ENCODE results near the gene PPP1R12C. TPM values are rescaled to one million over a fixed set of nuclear protein-coding genes. Genes with fewer than 3 reads are reported as not detected.

Gene PPP1R12C
- total and polyA plus RNA-seq, 10 of the 15 experiments (the other 5 are each of a cell fraction or from before 2014, with no cell fraction given): 1.4 to 84.7 (median 20.5) TPM

DNA sequence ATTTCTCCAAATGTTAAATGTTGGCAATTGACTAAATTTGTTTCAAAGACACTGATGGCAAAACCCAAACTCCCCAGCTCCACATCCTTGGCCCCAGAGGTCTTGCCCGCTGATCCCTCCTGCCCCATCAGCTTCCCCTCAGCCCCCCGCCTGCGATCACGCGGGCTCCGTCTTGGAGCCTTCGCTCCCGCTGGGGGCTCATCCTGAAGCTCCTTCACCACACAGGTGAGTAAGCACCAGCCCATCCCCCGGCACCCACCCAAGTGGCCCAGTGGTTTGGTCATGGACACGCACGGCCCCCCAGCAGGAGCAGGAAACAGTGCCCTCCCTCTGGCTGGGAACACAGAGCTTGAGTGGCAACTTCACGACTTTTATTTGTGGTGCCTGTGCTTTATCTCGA, 26.9 kb downstream of the PPP1R12C start (continued):
- TF ChIP-seq, protein P1, sequence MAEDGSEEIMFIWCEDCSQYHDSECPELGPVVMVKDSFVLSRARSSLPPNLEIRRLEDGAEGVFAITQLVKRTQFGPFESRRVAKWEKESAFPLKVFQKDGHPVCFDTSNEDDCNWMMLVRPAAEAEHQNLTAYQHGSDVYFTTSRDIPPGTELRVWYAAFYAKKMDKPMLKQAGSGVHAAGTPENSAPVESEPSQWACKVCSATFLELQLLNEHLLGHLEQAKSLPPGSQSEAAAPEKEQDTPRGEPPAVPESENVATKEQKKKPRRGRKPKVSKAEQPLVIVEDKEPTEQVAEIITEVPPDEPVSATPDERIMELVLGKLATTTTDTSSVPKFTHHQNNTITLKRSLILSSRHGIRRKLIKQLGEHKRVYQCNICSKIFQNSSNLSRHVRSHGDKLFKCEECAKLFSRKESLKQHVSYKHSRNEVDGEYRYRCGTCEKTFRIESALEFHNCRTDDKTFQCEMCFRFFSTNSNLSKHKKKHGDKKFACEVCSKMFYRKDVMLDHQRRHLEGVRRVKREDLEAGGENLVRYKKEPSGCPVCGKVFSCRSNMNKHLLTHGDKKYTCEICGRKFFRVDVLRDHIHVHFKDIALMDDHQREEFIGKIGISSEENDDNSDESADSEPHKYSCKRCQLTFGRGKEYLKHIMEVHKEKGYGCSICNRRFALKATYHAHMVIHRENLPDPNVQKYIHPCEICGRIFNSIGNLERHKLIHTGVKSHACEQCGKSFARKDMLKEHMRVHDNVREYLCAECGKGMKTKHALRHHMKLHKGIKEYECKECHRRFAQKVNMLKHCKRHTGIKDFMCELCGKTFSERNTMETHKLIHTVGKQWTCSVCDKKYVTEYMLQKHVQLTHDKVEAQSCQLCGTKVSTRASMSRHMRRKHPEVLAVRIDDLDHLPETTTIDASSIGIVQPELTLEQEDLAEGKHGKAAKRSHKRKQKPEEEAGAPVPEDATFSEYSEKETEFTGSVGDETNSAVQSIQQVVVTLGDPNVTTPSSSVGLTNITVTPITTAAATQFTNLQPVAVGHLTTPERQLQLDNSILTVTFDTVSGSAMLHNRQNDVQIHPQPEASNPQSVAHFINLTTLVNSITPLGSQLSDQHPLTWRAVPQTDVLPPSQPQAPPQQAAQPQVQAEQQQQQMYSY (CRISPR knock-in tag; IDR thresholded peaks at IDR 0.05): no peak
- TF ChIP-seq SUPT20H (IDR thresholded peaks at IDR 0.05; ENCODE audit: borderline replicate concordance, control insufficient read depth, low read depth, low read length) (no peak), SIN3A (IDR thresholded peaks at IDR 0.05; ENCODE audit: low read depth, low read length) (no peak), RBBP5 (conservative IDR thresholded peaks at IDR 0.05) (no peak), HDGF (IDR thresholded peaks at IDR 0.05) (no peak), NR2C2 (IDR thresholded peaks at IDR 0.05; ENCODE audit: borderline replicate concordance, control insufficient read depth, insufficient read length, low read depth) (no peak), JUNB (IDR thresholded peaks at IDR 0.05) (no peak), KLF5 (IDR thresholded peaks at IDR 0.05; ENCODE audit: partially characterized antibody) (no peak)
- TF ChIP-seq, protein P2, sequence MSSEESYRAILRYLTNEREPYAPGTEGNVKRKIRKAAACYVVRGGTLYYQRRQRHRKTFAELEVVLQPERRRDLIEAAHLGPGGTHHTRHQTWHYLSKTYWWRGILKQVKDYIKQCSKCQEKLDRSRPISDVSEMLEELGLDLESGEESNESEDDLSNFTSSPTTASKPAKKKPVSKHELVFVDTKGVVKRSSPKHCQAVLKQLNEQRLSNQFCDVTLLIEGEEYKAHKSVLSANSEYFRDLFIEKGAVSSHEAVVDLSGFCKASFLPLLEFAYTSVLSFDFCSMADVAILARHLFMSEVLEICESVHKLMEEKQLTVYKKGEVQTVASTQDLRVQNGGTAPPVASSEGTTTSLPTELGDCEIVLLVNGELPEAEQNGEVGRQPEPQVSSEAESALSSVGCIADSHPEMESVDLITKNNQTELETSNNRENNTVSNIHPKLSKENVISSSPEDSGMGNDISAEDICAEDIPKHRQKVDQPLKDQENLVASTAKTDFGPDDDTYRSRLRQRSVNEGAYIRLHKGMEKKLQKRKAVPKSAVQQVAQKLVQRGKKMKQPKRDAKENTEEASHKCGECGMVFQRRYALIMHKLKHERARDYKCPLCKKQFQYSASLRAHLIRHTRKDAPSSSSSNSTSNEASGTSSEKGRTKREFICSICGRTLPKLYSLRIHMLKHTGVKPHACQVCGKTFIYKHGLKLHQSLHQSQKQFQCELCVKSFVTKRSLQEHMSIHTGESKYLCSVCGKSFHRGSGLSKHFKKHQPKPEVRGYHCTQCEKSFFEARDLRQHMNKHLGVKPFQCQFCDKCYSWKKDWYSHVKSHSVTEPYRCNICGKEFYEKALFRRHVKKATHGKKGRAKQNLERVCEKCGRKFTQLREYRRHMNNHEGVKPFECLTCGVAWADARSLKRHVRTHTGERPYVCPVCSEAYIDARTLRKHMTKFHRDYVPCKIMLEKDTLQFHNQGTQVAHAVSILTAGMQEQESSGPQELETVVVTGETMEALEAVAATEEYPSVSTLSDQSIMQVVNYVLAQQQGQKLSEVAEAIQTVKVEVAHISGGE (CRISPR knock-in tag; IDR thresholded peaks at IDR 0.05): no peak
